Calu3 (cell line): ENCODE measurements around the gene RPA4. TPM values are rescaled to one million over a fixed set of nuclear protein-coding genes. Genes with fewer than 3 reads are reported as not detected.

Experiments used
- BruUV-seq: library from RNA; stranded (reverse); fragments of 400-500 nt; replicated peaks from 2 replicates; lab custom pipeline; 2021; lab: Mats Ljungman, UMichigan
- CTCF ChIA-PET: fragments of 300-600 bp; sonication (Branson Sonifier 250); formaldehyde crosslinking; loops from one replicate; lab custom pipeline; 2022; ENCODE audit warnings: antibody characterized with exemption; lab: Charles Lee
- DNase-seq: peaks from one replicate; pipeline ENCODE4 v3.0.0; 2022
- H3K27ac Mint-ChIP-seq: one replicate; pipeline ENCODE4 v1.8.0; 2022; ENCODE audit warnings: mixed read lengths; ENCODE audit not compliant: unreplicated experiment
- H3K27me3 Mint-ChIP-seq: one replicate; pipeline ENCODE4 v1.8.0; 2022; ENCODE audit warnings: mixed read lengths; ENCODE audit not compliant: unreplicated experiment
- H3K36me3 Mint-ChIP-seq: one replicate; pipeline ENCODE4 v1.8.0; 2022; ENCODE audit warnings: mild to moderate bottlenecking, moderate library complexity, mixed read lengths; ENCODE audit not compliant: insufficient read depth, unreplicated experiment
- H3K4me1 Mint-ChIP-seq: one replicate; pipeline ENCODE4 v1.8.0; 2022; ENCODE audit warnings: mild to moderate bottlenecking, low read depth, mixed read lengths; ENCODE audit not compliant: unreplicated experiment
- H3K4me3 Mint-ChIP-seq: one replicate; pipeline ENCODE4 v1.8.0; 2022; ENCODE audit warnings: mild to moderate bottlenecking, low read depth, moderate library complexity, mixed read lengths; ENCODE audit not compliant: unreplicated experiment
- H3K9me3 Mint-ChIP-seq: one replicate; pipeline ENCODE4 v1.8.0; 2022; ENCODE audit warnings: low read depth, mixed read lengths; ENCODE audit not compliant: unreplicated experiment
- CTCF ChIP-seq: fragments of 200-600 bp; IDR thresholded peaks from one replicate; pipeline ENCODE4 v1.8.0; 2022; ENCODE audit warnings: antibody characterized with exemption; ENCODE audit not compliant: unreplicated experiment
- intact Hi-C: fragments of 100-400 bp; cut with micrococcal nuclease; formaldehyde crosslinking; loops from one replicate; pipeline ENCODE4 v1.10.0; 2022; ENCODE audit not compliant: unreplicated experiment
- total RNA-seq: library from RNA; stranded (reverse); gene quantifications from 2 replicates; pipeline ENCODE4 v1.2.3, GENCODE V29; 2022

Gene RPA4
- total RNA-seq, 1 experiment from 2014 or later, result 1.3 TPM

- Mint-ChIP-seq H3K4me1 (no peaks in the 10 kb centered on the region), H3K4me3 (no peak overlapping the region), H3K27ac (no peak overlapping the region), H3K36me3 (no peaks in the 10 kb centered on the region), H3K27me3 (no peaks in the 10 kb centered on the region), H3K9me3 (no peaks in the 10 kb centered on the region)
- CTCF ChIA-PET, result no interaction called here
- no TSS peak for BruUV-seq
- TF ChIP-seq CTCF, result no peak
- no peak for DNase-seq
- intact Hi-C loops, result no loop called here
Observed at GRCh38 chrX:96919672-96920071, 36.0 kb downstream of the RPA4 start.

- Mint-ChIP-seq H3K36me3 (no peaks in the 10 kb centered on the region), H3K27me3 (no peaks in the 10 kb centered on the region), H3K27ac (no peak overlapping the region), H3K4me3 (no peak overlapping the region), H3K4me1 (no peaks in the 10 kb centered on the region), H3K9me3 (no peaks in the 10 kb centered on the region)
- intact Hi-C loops, result no loop called here
- DNase-seq, result no peak
- BruUV-seq, result no TSS peak
- no peak for TF ChIP-seq CTCF
- CTCF ChIA-PET, result no interaction called here
Observed at GRCh38 chrX:96924581-96924980, 40.9 kb downstream of the RPA4 start.

- TF ChIP-seq CTCF, result no peak
- no TSS peak for BruUV-seq
- Mint-ChIP-seq H3K36me3 (no peaks in the 10 kb centered on the region), H3K27ac (no peak overlapping the region), H3K27me3 (no peaks in the 10 kb centered on the region), H3K4me1 (no peaks in the 10 kb centered on the region), H3K9me3 (no peaks in the 10 kb centered on the region), H3K4me3 (no peak overlapping the region)
- intact Hi-C loops, result no loop called here
- no peak for DNase-seq
- CTCF ChIA-PET, result no interaction called here
Observed at GRCh38 chrX:96929036-96929435, 45.3 kb downstream of the RPA4 start.

Other genes with a start within 250 kb of the RPA4 start
- gene DIAPH2, start 199.1 kb upstream of the RPA4 start, total RNA-seq, result 20.9 and 24.2 TPM in 2 replicates